Measurements from ENCODE around the gene TTLL11.

- TF ChIP-seq CTCF (IDR thresholded peaks at IDR 0.05) (no peak), EP300 (IDR thresholded peaks at IDR 0.05) (no peak)
Measured at GRCh38 chr9:121862371-121863332, 230.5 kb downstream of the TTLL11 start.

Data from suprapubic skin (tissue), 3 donors.